Cardiac fibroblast (primary cell): ENCODE measurements around the gene ESCO1.
A peak's percentile ranks its signal among the peaks of the same experiment; 100 is the strongest.

ENCODE experiments used
- DNase-seq, 2 donors: peaks; one replicate each; pipeline versions ENCODE4 v3.0.0 to v3.0.0-alpha.2; 2010; ENCODE audit warnings: low read depth in 2 of 2
- H3K4me3 ChIP-seq, 2 donors: replicated peaks in 1 of 2; 1 replicate in 1 of 2; 2 replicates in 1 of 2; pipeline ENCODE4 v1.5.1; 2011; ENCODE audit warnings: low read depth in 2 of 2, low read length in 2 of 2, mild to moderate bottlenecking in 2 of 2, moderate library complexity in 1 of 2
- TF ChIP-seq, protein P1 (sequence below): IDR thresholded peaks from one replicate; pipeline ENCODE4 v1.5.1; 2011; ENCODE audit warnings: low read depth, mild to moderate bottlenecking, low read length, inconsistent platforms

ESCO1 gene

GRCh38 chr18:21486905-21487437 is 113.5 kb downstream of the ESCO1 start:
- no peak for DNase-seq
- no peak overlapping the region for H3K4me3 ChIP-seq
- TF ChIP-seq, protein P1, sequence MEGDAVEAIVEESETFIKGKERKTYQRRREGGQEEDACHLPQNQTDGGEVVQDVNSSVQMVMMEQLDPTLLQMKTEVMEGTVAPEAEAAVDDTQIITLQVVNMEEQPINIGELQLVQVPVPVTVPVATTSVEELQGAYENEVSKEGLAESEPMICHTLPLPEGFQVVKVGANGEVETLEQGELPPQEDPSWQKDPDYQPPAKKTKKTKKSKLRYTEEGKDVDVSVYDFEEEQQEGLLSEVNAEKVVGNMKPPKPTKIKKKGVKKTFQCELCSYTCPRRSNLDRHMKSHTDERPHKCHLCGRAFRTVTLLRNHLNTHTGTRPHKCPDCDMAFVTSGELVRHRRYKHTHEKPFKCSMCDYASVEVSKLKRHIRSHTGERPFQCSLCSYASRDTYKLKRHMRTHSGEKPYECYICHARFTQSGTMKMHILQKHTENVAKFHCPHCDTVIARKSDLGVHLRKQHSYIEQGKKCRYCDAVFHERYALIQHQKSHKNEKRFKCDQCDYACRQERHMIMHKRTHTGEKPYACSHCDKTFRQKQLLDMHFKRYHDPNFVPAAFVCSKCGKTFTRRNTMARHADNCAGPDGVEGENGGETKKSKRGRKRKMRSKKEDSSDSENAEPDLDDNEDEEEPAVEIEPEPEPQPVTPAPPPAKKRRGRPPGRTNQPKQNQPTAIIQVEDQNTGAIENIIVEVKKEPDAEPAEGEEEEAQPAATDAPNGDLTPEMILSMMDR, result no peak

- TF ChIP-seq, protein P1, result no peak
- peak; percentile 34 to 41 for DNase-seq
- no peak overlapping the region for H3K4me3 ChIP-seq
Observed at GRCh38 chr18:21484851-21485636, 115.5 kb downstream of the ESCO1 start.

- no peak overlapping the region for H3K4me3 ChIP-seq
- no peak for DNase-seq
- TF ChIP-seq, protein P1, result no peak
Observed at GRCh38 chr18:21483051-21483450, 117.5 kb downstream of the ESCO1 start.

DNA sequence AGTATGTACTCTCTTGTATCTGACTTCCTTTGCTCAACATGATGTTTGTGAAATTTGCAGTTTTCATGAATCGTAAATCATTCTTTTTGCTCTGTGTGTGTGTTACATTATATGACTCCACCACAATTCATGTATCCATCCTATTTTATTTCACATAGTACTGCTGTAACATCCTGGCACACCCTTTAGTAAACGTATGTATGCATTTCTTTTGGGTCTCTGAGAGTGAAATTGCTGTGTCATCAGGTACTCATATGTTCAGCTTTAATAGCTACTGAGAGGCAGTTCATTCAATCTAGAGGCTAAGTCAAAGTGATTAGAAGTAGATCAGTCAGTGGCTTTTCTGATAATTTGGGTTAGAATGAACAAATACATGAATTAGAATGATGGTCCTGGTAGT is 118.8 kb downstream of the ESCO1 start:
- TF ChIP-seq, protein P1, result no peak
- H3K4me3 ChIP-seq, result no peak overlapping the region
- no peak for DNase-seq

- peak in 1 of 2 donors; percentile 21 for DNase-seq
- TF ChIP-seq, protein P1, result no peak
- H3K4me3 ChIP-seq, result no peak overlapping the region
Observed at GRCh38 chr18:21479721-21480120, 120.8 kb downstream of the ESCO1 start.
